ENCODE results near the gene ETNK1.

Gene ETNK1

DNA sequence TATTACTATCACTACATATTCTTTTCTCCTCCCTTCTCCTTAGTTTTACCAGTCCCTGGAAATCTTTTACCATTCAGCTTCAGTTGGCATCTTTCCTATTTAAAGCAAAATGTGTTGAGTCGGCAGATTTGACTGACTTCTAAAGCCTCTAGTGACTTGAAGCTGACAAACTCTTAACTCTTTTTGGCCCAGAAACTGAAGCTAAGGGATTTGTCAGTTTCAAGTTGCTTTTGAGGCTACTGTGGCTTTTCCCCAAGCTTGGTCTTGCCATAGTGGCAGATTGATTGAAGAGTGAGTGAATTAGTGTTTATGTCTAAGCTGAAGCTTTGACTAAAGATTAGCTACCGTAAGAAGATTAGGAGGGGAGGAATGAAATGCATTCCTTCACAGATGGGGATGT lies 104.0 kb downstream of the ETNK1 start:
- no peak overlapping the region for H3K27ac ChIP-seq (replicated peaks)
- no peak for DNase-seq (ENCODE audit: low read depth in 1 of 2, low spot score in 1 of 2)
- TF ChIP-seq REST (IDR thresholded peaks at IDR 0.05; ENCODE audit: insufficient replicate concordance, low read depth) = no peak
- TF ChIP-seq SPI1 (IDR thresholded peaks at IDR 0.05; ENCODE audit: borderline replicate concordance, low read depth) = no peak
- TF ChIP-seq, protein P1, sequence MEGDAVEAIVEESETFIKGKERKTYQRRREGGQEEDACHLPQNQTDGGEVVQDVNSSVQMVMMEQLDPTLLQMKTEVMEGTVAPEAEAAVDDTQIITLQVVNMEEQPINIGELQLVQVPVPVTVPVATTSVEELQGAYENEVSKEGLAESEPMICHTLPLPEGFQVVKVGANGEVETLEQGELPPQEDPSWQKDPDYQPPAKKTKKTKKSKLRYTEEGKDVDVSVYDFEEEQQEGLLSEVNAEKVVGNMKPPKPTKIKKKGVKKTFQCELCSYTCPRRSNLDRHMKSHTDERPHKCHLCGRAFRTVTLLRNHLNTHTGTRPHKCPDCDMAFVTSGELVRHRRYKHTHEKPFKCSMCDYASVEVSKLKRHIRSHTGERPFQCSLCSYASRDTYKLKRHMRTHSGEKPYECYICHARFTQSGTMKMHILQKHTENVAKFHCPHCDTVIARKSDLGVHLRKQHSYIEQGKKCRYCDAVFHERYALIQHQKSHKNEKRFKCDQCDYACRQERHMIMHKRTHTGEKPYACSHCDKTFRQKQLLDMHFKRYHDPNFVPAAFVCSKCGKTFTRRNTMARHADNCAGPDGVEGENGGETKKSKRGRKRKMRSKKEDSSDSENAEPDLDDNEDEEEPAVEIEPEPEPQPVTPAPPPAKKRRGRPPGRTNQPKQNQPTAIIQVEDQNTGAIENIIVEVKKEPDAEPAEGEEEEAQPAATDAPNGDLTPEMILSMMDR (IDR thresholded peaks at IDR 0.05; ENCODE audit: insufficient read depth, low read length) = no peak
- TF ChIP-seq GABPA (IDR thresholded peaks at IDR 0.05; ENCODE audit: low read depth) = no peak
- no peak overlapping the region for H3K4me3 ChIP-seq (replicated peaks; ENCODE audit: insufficient read depth, low read length)
- no peaks in the 10 kb centered on the region for H3K27me3 ChIP-seq (ENCODE audit: insufficient read depth, poor library complexity, severe bottlenecking)

GRCh38 chr12:22729431-22729956 lies 104.5 kb downstream of the ETNK1 start:
- H3K27ac ChIP-seq (replicated peaks) = no peak overlapping the region
- no peak overlapping the region; the same call in 1 of the 2 replicates for H3K4me3 ChIP-seq (replicated peaks; ENCODE audit: insufficient read depth, low read length)
- DNase-seq (ENCODE audit: low read depth in 1 of 2, low spot score in 1 of 2) = no peak
- TF ChIP-seq REST (IDR thresholded peaks at IDR 0.05; ENCODE audit: insufficient replicate concordance, low read depth) (no peak), GABPA (IDR thresholded peaks at IDR 0.05; ENCODE audit: low read depth) (no peak), POLR2AphosphoS5 (IDR thresholded peaks at IDR 0.05; ENCODE audit: low read depth) (no peak), SPI1 (IDR thresholded peaks at IDR 0.05; ENCODE audit: borderline replicate concordance, low read depth) (no peak)
- TF ChIP-seq, protein P1 (IDR thresholded peaks at IDR 0.05; ENCODE audit: insufficient read depth, low read length) = no peak
- H3K27me3 ChIP-seq (ENCODE audit: insufficient read depth, poor library complexity, severe bottlenecking) = no peaks in the 10 kb centered on the region

DNA sequence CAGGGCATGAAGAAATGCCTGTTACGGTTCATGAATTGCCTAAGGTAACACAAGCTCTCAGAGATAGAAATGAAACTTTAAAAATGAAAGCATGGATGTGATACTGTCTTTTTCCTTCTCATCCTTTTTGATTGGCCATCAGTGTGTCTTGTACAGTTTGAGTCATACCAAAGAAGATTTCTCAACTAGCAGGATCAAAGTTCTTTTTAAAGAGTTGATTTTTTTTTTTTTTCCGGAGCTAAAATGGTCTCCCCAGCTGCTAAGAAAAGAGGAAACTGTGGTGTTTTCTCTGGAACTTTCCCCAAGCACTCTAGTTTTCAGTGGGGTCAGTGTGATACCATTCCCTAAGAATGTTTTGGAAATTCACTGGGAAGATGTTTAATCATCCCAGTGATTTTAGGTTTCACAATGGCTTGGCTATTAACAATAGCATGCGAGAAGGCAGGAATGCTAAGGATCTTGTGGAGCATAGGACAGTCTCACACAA lies 105.0 kb downstream of the ETNK1 start:
- H3K27me3 ChIP-seq (ENCODE audit: insufficient read depth, poor library complexity, severe bottlenecking) = no peaks in the 10 kb centered on the region
- H3K27ac ChIP-seq (replicated peaks) = no peak overlapping the region
- TF ChIP-seq SPI1 (IDR thresholded peaks at IDR 0.05; ENCODE audit: borderline replicate concordance, low read depth) (no peak), REST (IDR thresholded peaks at IDR 0.05; ENCODE audit: insufficient replicate concordance, low read depth) (no peak), POLR2AphosphoS5 (IDR thresholded peaks at IDR 0.05; ENCODE audit: low read depth) (no peak), GABPA (IDR thresholded peaks at IDR 0.05; ENCODE audit: low read depth) (no peak)
- TF ChIP-seq, protein P1 (IDR thresholded peaks at IDR 0.05; ENCODE audit: insufficient read depth, low read length) = no peak
- peak in 1 of 2 experiments; percentile 2 for DNase-seq (ENCODE audit: low read depth in 1 of 2, low spot score in 1 of 2)
- no peak overlapping the region; the same call in 1 of the 2 replicates for H3K4me3 ChIP-seq (replicated peaks; ENCODE audit: insufficient read depth, low read length)
